Endodermal cell (in vitro differentiated cells): Measurements from ENCODE around the gene PLCB1. TPM values are rescaled to one million over a fixed set of nuclear protein-coding genes. Genes with fewer than 3 reads are reported as not detected.
"Not testable (repeated sequence)": the region's sequence is repeated elsewhere in the genome, so short reads cannot be mapped to it uniquely, and the experiment has no call there.

Experiments used
- DNase-seq: peaks from one replicate; pipeline ENCODE4 v3.0.0-alpha.2; 2017
- H3K27ac ChIP-seq: 2 replicates; pipeline ENCODE4 v1.5.1; 2013; ENCODE audit warnings: mild to moderate bottlenecking, low read depth, low read length, moderate library complexity
- H3K27me3 ChIP-seq: 2 replicates; pipeline ENCODE4 v1.6.1; 2013; ENCODE audit warnings: mild to moderate bottlenecking, low read length, moderate library complexity; ENCODE audit not compliant: insufficient read depth, control insufficient read depth, poor library complexity, severe bottlenecking
- H3K36me3 ChIP-seq: 2 replicates; pipeline ENCODE4 v1.7.0; 2013; ENCODE audit warnings: mild to moderate bottlenecking, low read length, moderate library complexity; ENCODE audit not compliant: control insufficient read depth, insufficient read depth
- H3K4me1 ChIP-seq: one replicate; pipeline ENCODE4 v1.7.0; 2013; ENCODE audit warnings: low read length; ENCODE audit not compliant: control insufficient read depth, insufficient read depth
- H3K4me3 ChIP-seq: 2 replicates; pipeline ENCODE4 v1.5.1; 2013; ENCODE audit warnings: mild to moderate bottlenecking, low read length, moderate library complexity
- H3K9ac ChIP-seq: 2 replicates; pipeline ENCODE4 v1.6.1; 2013; ENCODE audit warnings: mild to moderate bottlenecking, low read length, moderate library complexity; ENCODE audit not compliant: poor library complexity, severe bottlenecking; ENCODE audit errors: extremely low read depth
- H3K9me3 ChIP-seq: 2 replicates; pipeline ENCODE4 v1.6.1; 2013; ENCODE audit warnings: mild to moderate bottlenecking, low read length, moderate library complexity; ENCODE audit not compliant: control insufficient read depth
- H3K27ac Mint-ChIP-seq: 2 replicates; pipeline ENCODE4 v1.8.0; 2020; ENCODE audit warnings: mixed read lengths
- H3K27me3 Mint-ChIP-seq: 2 replicates; pipeline ENCODE4 v1.8.0; 2021; ENCODE audit warnings: mild to moderate bottlenecking, mixed read lengths; ENCODE audit not compliant: insufficient read depth
- H3K36me3 Mint-ChIP-seq: 2 replicates; pipeline ENCODE4 v1.8.0; 2020; ENCODE audit warnings: low read depth, mixed read lengths
- H3K4me1 Mint-ChIP-seq: 2 replicates; pipeline ENCODE4 v1.8.0; 2020; ENCODE audit warnings: mixed read lengths
- H3K4me3 Mint-ChIP-seq: 2 replicates; pipeline ENCODE4 v1.8.0; 2020; ENCODE audit warnings: mild to moderate bottlenecking, moderate library complexity, mixed read lengths
- H3K9me3 Mint-ChIP-seq: 2 replicates; pipeline ENCODE4 v1.8.0; 2020; ENCODE audit warnings: mild to moderate bottlenecking, mixed read lengths
- WGBS, 2 experiments: methylation state at CpG; one replicate each; pipeline versions ENCODE4 v1.1.5 to v1.1.7; 2013; ENCODE audit warnings: missing lambda C conversion rate in 2 of 2, mixed read lengths in 1 of 2; ENCODE audit not compliant: insufficient coverage in 1 of 2, insufficient read length in 1 of 2; 5-methylcytosine and 5-hydroxymethylcytosine counted together
- total RNA-seq, 2 donors: library from RNA; stranded (reverse); fragmentation: NEBNext Ultra II Directional in 1 of 2; extraction: Animal tissue kit (Norgen Biotek cat#: 25700) in 1 of 2; gene quantifications; 2 replicates in 1 of 2; 3 replicates in 1 of 2; pipeline ENCODE4 v1.2.1, GENCODE V29; 2021
- TF ChIP-seq, protein P1 (sequence below): fragments of 200-600 bp; sonication (generic); conservative IDR thresholded peaks from 2 replicates; pipeline ENCODE4 v1.5.0; 2021; ENCODE audit warnings: antibody characterized with exemption, mild to moderate bottlenecking

Gene PLCB1
- total RNA-seq, 2 donors from 2014 or later, result 15.3 to 16.5 TPM

GRCh38 chr20:8155229-8155628 is 23.2 kb downstream of the PLCB1 start:
- Histone ChIP-seq H3K27ac (no peak overlapping the region), H3K4me1 (no peaks in the 10 kb centered on the region), H3K4me3 (no peak overlapping the region), H3K27me3 (no peaks in the 10 kb centered on the region), H3K9me3 (peaks cover 20% of the 10 kb centered on the region), H3K36me3 (no peaks in the 10 kb centered on the region), H3K9ac (no peak overlapping the region)
- Mint-ChIP-seq H3K4me1 (peaks cover 7% of the 10 kb centered on the region), H3K27me3 (no peaks in the 10 kb centered on the region), H3K36me3 (peaks cover 11% of the 10 kb centered on the region), H3K9me3 (peaks cover 24% of the 10 kb centered on the region), H3K27ac (no peak overlapping the region), H3K4me3 (no peak overlapping the region)
- TF ChIP-seq, protein P1, sequence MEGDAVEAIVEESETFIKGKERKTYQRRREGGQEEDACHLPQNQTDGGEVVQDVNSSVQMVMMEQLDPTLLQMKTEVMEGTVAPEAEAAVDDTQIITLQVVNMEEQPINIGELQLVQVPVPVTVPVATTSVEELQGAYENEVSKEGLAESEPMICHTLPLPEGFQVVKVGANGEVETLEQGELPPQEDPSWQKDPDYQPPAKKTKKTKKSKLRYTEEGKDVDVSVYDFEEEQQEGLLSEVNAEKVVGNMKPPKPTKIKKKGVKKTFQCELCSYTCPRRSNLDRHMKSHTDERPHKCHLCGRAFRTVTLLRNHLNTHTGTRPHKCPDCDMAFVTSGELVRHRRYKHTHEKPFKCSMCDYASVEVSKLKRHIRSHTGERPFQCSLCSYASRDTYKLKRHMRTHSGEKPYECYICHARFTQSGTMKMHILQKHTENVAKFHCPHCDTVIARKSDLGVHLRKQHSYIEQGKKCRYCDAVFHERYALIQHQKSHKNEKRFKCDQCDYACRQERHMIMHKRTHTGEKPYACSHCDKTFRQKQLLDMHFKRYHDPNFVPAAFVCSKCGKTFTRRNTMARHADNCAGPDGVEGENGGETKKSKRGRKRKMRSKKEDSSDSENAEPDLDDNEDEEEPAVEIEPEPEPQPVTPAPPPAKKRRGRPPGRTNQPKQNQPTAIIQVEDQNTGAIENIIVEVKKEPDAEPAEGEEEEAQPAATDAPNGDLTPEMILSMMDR, result no peak
- DNase-seq, result no peak
- 100% methylated on average over 1 of the region's 1 CpG; no CpG with 5 or more reads in 1 of the 2 experiments for WGBS, 2 experiments

GRCh38 chr20:8155812-8156211 is 23.7 kb downstream of the PLCB1 start:
- Histone ChIP-seq H3K9me3 (peaks cover 20% of the 10 kb centered on the region), H3K9ac (no peak overlapping the region), H3K27me3 (no peaks in the 10 kb centered on the region), H3K4me1 (no peaks in the 10 kb centered on the region), H3K36me3 (no peaks in the 10 kb centered on the region), H3K27ac (no peak overlapping the region), H3K4me3 (no peak overlapping the region)
- 95 to 100% methylated on average over 1 to 2 of the region's 2 CpGs for WGBS, 2 experiments
- peaks cover 7% of the 10 kb centered on the region for H3K4me1 Mint-ChIP-seq
- H3K27ac Mint-ChIP-seq, result no peak overlapping the region
- no peaks in the 10 kb centered on the region for H3K27me3 Mint-ChIP-seq
- TF ChIP-seq, protein P1, result no peak
- peaks cover 26% of the 10 kb centered on the region for H3K9me3 Mint-ChIP-seq
- DNase-seq, result no peak
- H3K36me3 Mint-ChIP-seq, result peaks cover 12% of the 10 kb centered on the region
- H3K4me3 Mint-ChIP-seq, result no peak overlapping the region

GRCh38 chr20:8156235-8157079 is 24.4 kb downstream of the PLCB1 start:
- Mint-ChIP-seq H3K9me3 (peaks cover 26% of the 10 kb centered on the region), H3K27ac (no peak overlapping the region), H3K4me1 (peaks cover 4% of the 10 kb centered on the region), H3K4me3 (no peak overlapping the region), H3K36me3 (peaks cover 12% of the 10 kb centered on the region), H3K27me3 (no peaks in the 10 kb centered on the region)
- TF ChIP-seq, protein P1, result no peak
- H3K4me1 ChIP-seq, result no peaks in the 10 kb centered on the region
- H3K4me3 ChIP-seq, result no peak overlapping the region
- H3K9me3 ChIP-seq, result peaks cover 20% of the 10 kb centered on the region
- H3K27ac ChIP-seq, result no peak overlapping the region
- H3K36me3 ChIP-seq, result no peaks in the 10 kb centered on the region
- DNase-seq, result no peak
- no peak overlapping the region for H3K9ac ChIP-seq
- no peaks in the 10 kb centered on the region for H3K27me3 ChIP-seq

DNA sequence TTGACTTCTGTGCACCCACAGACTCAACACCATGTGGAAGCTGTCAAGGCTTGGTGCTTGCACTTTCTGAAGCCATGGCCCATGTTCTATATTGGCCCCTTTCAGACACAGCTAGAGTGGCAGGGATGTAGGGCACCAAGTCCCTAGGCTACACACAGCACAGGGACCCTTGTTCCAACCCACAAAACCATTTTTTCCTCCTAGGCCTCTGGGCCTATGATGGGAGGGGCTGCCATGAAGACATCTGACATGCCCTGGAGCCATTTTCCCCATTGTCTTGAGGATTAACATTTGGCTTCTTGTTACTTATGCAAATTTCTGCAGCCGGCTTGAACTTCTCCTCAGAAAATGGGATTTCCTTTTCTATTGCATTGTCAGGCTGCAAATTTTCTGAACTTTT is 27.2 kb downstream of the PLCB1 start:
- H3K36me3 ChIP-seq, H3K27ac ChIP-seq, H3K27me3 Mint-ChIP-seq, H3K4me3 Mint-ChIP-seq, H3K27ac Mint-ChIP-seq, H3K4me1 Mint-ChIP-seq, H3K27me3 ChIP-seq, H3K4me3 ChIP-seq, H3K4me1 ChIP-seq, DNase-seq, H3K9ac ChIP-seq: not testable (repeated sequence)
- H3K9me3 ChIP-seq, result peaks cover 20% of the 10 kb centered on the region
- 97 to 100% methylated on average over 1 of the region's 1 CpG for WGBS, 2 experiments
- H3K36me3 Mint-ChIP-seq, result peaks cover 12% of the 10 kb centered on the region
- peaks cover 26% of the 10 kb centered on the region for H3K9me3 Mint-ChIP-seq
